ENCODE results near the gene HDAC9.
"Not testable (repeated sequence)": the region's sequence is repeated elsewhere in the genome, so short reads cannot be mapped to it uniquely, and the experiment has no call there.

HDAC9 gene

GRCh38 chr7:18671176-18671575, 175.6 kb downstream of the HDAC9 start:
- no peak for DNase-seq

GRCh38 chr7:18675579-18675978, 180.0 kb downstream of the HDAC9 start:
- no peak for DNase-seq

GRCh38 chr7:18679261-18679660, 183.7 kb downstream of the HDAC9 start:
- DNase-seq, result no peak

GRCh38 chr7:18680576-18680975, 185.0 kb downstream of the HDAC9 start:
- DNase-seq, result no peak

GRCh38 chr7:18684916-18685315, 189.4 kb downstream of the HDAC9 start:
- DNase-seq, result no peak

- no peak for DNase-seq
These were observed 190.4 kb downstream of the HDAC9 start for GRCh38 chr7:18685971-18686370.

GRCh38 chr7:18689551-18689950, 194.0 kb downstream of the HDAC9 start:
- DNase-seq, result no peak

GRCh38 chr7:18693406-18693805, 197.9 kb downstream of the HDAC9 start:
- no peak for DNase-seq

- no peak for DNase-seq
These were observed 198.3 kb downstream of the HDAC9 start for GRCh38 chr7:18693816-18694215.

GRCh38 chr7:18694484-18694883, 198.9 kb downstream of the HDAC9 start:
- no peak for DNase-seq

- no peak for DNase-seq
These were observed 199.4 kb downstream of the HDAC9 start for GRCh38 chr7:18694911-18695310.

- no peak for DNase-seq
These were observed 202.7 kb downstream of the HDAC9 start for GRCh38 chr7:18698258-18698734.

- DNase-seq, result no peak
These were observed 204.6 kb downstream of the HDAC9 start for GRCh38 chr7:18700147-18700546.

GRCh38 chr7:18702071-18702829, 206.7 kb downstream of the HDAC9 start:
- no peak for DNase-seq

- DNase-seq, result no peak
These were observed 208.1 kb downstream of the HDAC9 start for GRCh38 chr7:18703685-18704084.

GRCh38 chr7:18706670-18707069, 211.1 kb downstream of the HDAC9 start:
- no peak for DNase-seq

GRCh38 chr7:18708204-18708603, 212.7 kb downstream of the HDAC9 start:
- DNase-seq, result no peak

GRCh38 chr7:18715988-18716387, 220.4 kb downstream of the HDAC9 start:
- DNase-seq, result no peak

- no peak for DNase-seq
These were observed 225.9 kb downstream of the HDAC9 start for GRCh38 chr7:18721429-18721828.

GRCh38 chr7:18724318-18724717, 228.8 kb downstream of the HDAC9 start:
- no peak for DNase-seq

GRCh38 chr7:18727115-18727870, 231.7 kb downstream of the HDAC9 start:
- DNase-seq, result no peak

- DNase-seq, result not testable (repeated sequence)
These were observed 240.5 kb downstream of the HDAC9 start for GRCh38 chr7:18736012-18736411.

- no peak for DNase-seq
These were observed 245.0 kb downstream of the HDAC9 start for GRCh38 chr7:18740579-18740988.

GRCh38 chr7:18753972-18754610, 258.5 kb downstream of the HDAC9 start:
- DNase-seq, result no peak

All from NCI-H2029 (cell line).